CD4-positive, alpha-beta T cell (primary cell): ENCODE data around the gene ANGEL2. TPM values are rescaled to one million over a fixed set of nuclear protein-coding genes. Genes with fewer than 3 reads are reported as not detected.

ENCODE experiments used
- ATAC-seq: fragments of 200-7000 bp; cut with Tn5 transposase; one replicate; pipeline ENCODE4 v1.10.0; 2022; ENCODE audit warnings: mild to moderate bottlenecking; ENCODE audit not compliant: poor library complexity
- CTCF ChIA-PET: fragments of 350-600 bp; sonication (Branson Sonifier 250); formaldehyde crosslinking; loops from one replicate; lab custom pipeline; 2021; ENCODE audit warnings: antibody characterized with exemption, inconsistent platforms; lab: Charles Lee
- POLR2A ChIA-PET: fragments of 350-600 bp; sonication (Branson Sonifier 250); formaldehyde crosslinking; loops from one replicate; lab custom pipeline; 2021; ENCODE audit warnings: antibody characterized with exemption, inconsistent platforms; lab: Charles Lee
- DNase-seq, 14 experiments: peaks; one replicate each; pipeline ENCODE4 v3.0.0-alpha.2; 2013 to 2020; ENCODE audit warnings: mixed read lengths in 2 of 14
- H3K27ac ChIP-seq, 2 donors: one replicate each; pipeline versions ENCODE4 v1.5.1 to v1.7.0; 2013; ENCODE audit warnings: low read length in 2 of 2, low read depth in 1 of 2, mild to moderate bottlenecking in 1 of 2
- H3K27me3 ChIP-seq, 2 experiments: 1 replicate in 1 of 2; 2 replicates in 1 of 2; pipeline versions ENCODE4 v1.6.1 to v1.7.0; 2013; ENCODE audit warnings: low read length in 2 of 2, control low read depth in 1 of 2, mild to moderate bottlenecking in 1 of 2, moderate library complexity in 1 of 2; ENCODE audit not compliant: insufficient read depth in 2 of 2, control insufficient read depth in 1 of 2
- H3K36me3 ChIP-seq: one replicate; pipeline ENCODE4 v1.6.1; 2013; ENCODE audit warnings: low read length, control low read depth; ENCODE audit not compliant: insufficient read depth
- H3K4me1 ChIP-seq: one replicate; pipeline ENCODE4 v1.6.1; 2013; ENCODE audit warnings: low read length, control low read depth; ENCODE audit not compliant: insufficient read depth
- H3K4me3 ChIP-seq: one replicate; pipeline ENCODE4 v1.5.1; 2013; ENCODE audit warnings: mild to moderate bottlenecking, low read length, moderate library complexity
- H3K9me3 ChIP-seq, 2 experiments: 1 replicate in 1 of 2; 2 replicates in 1 of 2; pipeline versions ENCODE4 v1.6.1 to v1.7.0; 2013; ENCODE audit warnings: low read length in 2 of 2, mild to moderate bottlenecking in 2 of 2, control low read depth in 1 of 2, moderate library complexity in 1 of 2; ENCODE audit not compliant: control insufficient read depth in 1 of 2, insufficient read depth in 1 of 2
- H3K27ac Mint-ChIP-seq: one replicate; pipeline ENCODE4 v1.8.0; 2020; ENCODE audit warnings: mixed read lengths
- H3K27me3 Mint-ChIP-seq: one replicate; pipeline ENCODE4 v1.8.0; 2021; ENCODE audit warnings: mixed read lengths
- H3K36me3 Mint-ChIP-seq: one replicate; pipeline ENCODE4 v1.8.0; 2021; ENCODE audit warnings: low read depth, mixed read lengths
- H3K4me1 Mint-ChIP-seq: one replicate; pipeline ENCODE4 v1.8.0; 2021; ENCODE audit warnings: low read depth, mixed read lengths
- H3K4me3 Mint-ChIP-seq: one replicate; pipeline ENCODE4 v1.8.0; 2020; ENCODE audit warnings: mild to moderate bottlenecking, mixed read lengths
- H3K9me3 Mint-ChIP-seq: one replicate; pipeline ENCODE4 v1.8.0; 2020; ENCODE audit warnings: mixed read lengths
- intact Hi-C, 2 experiments: fragments of 100-400 bp; cut with DNase I in 1 of 2; cut with micrococcal nuclease in 1 of 2; formaldehyde crosslinking; loops; one replicate each; pipeline versions ENCODE4 v1.15.1 to v1.9.0; 2023 to 2025; cut with DNase I, micrococcal nuclease
- total RNA-seq, 174 experiments: library from RNA in 2 of 174; stranded (reverse) in 2 of 174; gene quantifications; one replicate each; pipeline ENCODE4 v1.2.3 and lab custom pipeline; 2021 to 2026
- TF ChIP-seq, protein P1 (sequence below): fragments of 200-600 bp; IDR thresholded peaks from one replicate; pipeline ENCODE4 v1.8.0; 2022; ENCODE audit warnings: antibody characterized with exemption, mild to moderate bottlenecking

ANGEL2 gene
- total RNA-seq, 2 experiments from 2014 or later = 53.0 to 56.2 TPM

DNA sequence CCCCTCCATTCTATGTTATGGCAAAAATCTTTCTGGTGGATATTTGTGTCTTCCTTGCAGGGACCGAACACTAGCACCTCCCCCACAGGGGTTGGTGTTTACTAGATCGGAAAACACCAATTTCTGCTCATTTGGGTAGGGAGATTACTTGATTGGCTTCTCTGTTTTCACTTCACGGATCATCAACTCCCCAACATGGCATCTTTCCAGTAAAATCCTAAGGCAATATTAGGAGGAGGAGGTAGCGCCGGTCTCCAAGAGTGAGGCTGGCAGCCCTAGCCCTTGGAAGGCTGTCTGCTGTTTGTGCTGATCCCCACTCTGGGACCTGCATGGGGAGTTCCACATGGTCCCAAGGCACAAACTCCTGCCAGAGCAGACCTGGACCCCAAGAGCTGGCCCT, 53.2 kb downstream of the ANGEL2 start:
- ChIA-PET CTCF (no interaction called here), POLR2A (no interaction called here)

DNA sequence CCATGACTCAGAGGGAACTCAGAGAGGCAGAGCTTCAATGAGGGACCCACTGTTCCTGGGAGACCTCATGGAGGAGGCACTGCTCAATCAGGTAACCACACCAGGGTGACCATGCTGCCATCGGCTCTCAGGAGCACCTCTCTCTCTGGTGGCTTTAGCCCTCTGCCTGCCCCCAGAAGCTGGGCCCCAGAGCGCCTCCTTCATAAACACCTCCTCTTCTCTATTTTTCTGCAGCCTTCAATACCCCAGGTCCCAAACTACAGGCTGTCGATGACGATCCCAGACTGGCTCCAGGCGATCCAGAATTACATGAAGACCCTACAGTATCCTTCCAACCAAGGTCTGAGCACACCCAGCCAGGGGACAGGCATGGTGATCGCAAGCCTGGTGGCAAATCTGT, 54.7 kb downstream of the ANGEL2 start:
- peaks cover 0 to 3% of the 10 kb centered on the region in 2 experiments for H3K27me3 ChIP-seq
- H3K36me3 Mint-ChIP-seq = no peaks in the 10 kb centered on the region
- CTCF ChIA-PET = no interaction called here
- peaks cover 19% of the 10 kb centered on the region for H3K27me3 Mint-ChIP-seq
- H3K4me3 ChIP-seq = no peak overlapping the region
- no peak for DNase-seq
- no peaks in the 10 kb centered on the region for H3K9me3 ChIP-seq
- H3K27ac Mint-ChIP-seq = no peak overlapping the region
- no peaks in the 10 kb centered on the region for H3K36me3 ChIP-seq
- no peaks in the 10 kb centered on the region for H3K4me1 ChIP-seq
- intact Hi-C loops = no loop called here
- H3K9me3 Mint-ChIP-seq = no peaks in the 10 kb centered on the region
- H3K4me3 Mint-ChIP-seq = no peak overlapping the region
- POLR2A ChIA-PET = no interaction called here
- ATAC-seq = no peak
- no peak overlapping the region for H3K27ac ChIP-seq
- H3K4me1 Mint-ChIP-seq = no peaks in the 10 kb centered on the region
- TF ChIP-seq, protein P1, sequence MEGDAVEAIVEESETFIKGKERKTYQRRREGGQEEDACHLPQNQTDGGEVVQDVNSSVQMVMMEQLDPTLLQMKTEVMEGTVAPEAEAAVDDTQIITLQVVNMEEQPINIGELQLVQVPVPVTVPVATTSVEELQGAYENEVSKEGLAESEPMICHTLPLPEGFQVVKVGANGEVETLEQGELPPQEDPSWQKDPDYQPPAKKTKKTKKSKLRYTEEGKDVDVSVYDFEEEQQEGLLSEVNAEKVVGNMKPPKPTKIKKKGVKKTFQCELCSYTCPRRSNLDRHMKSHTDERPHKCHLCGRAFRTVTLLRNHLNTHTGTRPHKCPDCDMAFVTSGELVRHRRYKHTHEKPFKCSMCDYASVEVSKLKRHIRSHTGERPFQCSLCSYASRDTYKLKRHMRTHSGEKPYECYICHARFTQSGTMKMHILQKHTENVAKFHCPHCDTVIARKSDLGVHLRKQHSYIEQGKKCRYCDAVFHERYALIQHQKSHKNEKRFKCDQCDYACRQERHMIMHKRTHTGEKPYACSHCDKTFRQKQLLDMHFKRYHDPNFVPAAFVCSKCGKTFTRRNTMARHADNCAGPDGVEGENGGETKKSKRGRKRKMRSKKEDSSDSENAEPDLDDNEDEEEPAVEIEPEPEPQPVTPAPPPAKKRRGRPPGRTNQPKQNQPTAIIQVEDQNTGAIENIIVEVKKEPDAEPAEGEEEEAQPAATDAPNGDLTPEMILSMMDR = no peak

More for the DNA sequence above, 53.2 kb downstream of the ANGEL2 start:
- peaks cover 12% of the 10 kb centered on the region for H3K27me3 Mint-ChIP-seq
- no peaks in the 10 kb centered on the region for H3K4me1 Mint-ChIP-seq
- intact Hi-C loops = no loop called here
- Histone ChIP-seq H3K36me3 (no peaks in the 10 kb centered on the region), H3K4me1 (no peaks in the 10 kb centered on the region), H3K27me3 (peaks cover 3 to 5% of the 10 kb centered on the region in 2 experiments), H3K27ac (no peak overlapping the region), H3K4me3 (no peak overlapping the region), H3K9me3 (no peaks in the 10 kb centered on the region)
- TF ChIP-seq, protein P1 = no peak
- DNase-seq (no peak), ATAC-seq (no peak)
- no peak overlapping the region for H3K27ac Mint-ChIP-seq
- no peak overlapping the region for H3K4me3 Mint-ChIP-seq
- no peaks in the 10 kb centered on the region for H3K36me3 Mint-ChIP-seq
- H3K9me3 Mint-ChIP-seq = no peaks in the 10 kb centered on the region

DNA sequence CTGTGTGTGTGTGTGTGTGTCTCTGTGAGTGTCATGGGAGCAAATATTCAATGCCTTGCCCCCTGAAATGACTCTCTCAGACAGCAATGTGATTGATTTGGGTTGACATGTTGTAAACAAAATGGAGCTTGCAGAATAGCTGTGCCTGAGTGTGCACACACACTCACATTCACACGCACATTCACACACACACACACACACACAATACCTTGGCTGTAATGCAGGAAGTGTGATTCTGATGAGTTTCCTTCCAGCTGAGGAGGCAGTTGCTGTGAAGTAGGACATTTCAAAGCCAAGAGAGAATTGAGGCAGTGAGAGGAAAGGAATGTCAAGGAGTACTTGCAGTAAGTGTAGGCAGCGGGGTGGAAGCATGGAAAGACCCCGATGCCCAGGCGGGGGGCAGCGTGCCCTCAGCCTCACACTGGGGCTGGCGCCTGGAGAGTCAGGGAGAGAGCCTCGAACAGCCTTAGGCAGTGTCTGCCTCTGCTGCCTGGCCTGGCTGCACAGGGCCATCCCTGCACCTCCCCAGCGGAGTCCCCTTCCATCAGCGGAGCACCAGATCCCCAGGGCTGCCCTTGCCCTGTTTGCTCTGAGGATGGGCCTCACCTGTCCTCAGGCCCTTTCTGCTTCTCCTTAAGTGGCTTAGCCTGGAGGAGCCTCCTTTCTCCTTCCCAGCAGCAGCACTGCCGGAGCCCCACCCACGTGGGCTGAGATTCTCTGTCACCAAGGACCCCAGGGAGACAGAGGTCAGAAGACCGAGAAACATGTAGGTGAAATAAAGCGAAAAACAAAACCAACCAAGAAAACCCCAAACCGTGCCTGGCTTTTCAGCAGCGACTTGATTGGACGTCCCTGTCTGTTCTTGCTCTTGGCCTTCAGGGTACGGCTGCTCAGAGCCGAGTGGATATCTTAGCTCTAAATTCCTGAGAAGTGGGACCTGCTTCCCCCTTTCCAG, 56.1 kb downstream of the ANGEL2 start:
- no peak overlapping the region for H3K4me3 Mint-ChIP-seq
- H3K27ac Mint-ChIP-seq = no peak overlapping the region
- no peak for ATAC-seq
- Histone ChIP-seq H3K4me1 (no peaks in the 10 kb centered on the region), H3K4me3 (no peak overlapping the region), H3K9me3 (no peaks in the 10 kb centered on the region), H3K36me3 (no peaks in the 10 kb centered on the region), H3K27ac (no peak overlapping the region), H3K27me3 (peaks cover 0 to 4% of the 10 kb centered on the region in 2 experiments)
- H3K9me3 Mint-ChIP-seq = no peaks in the 10 kb centered on the region
- ChIA-PET CTCF (no interaction called here), POLR2A (no interaction called here)
- intact Hi-C loops = no loop called here
- H3K27me3 Mint-ChIP-seq = peaks cover 22% of the 10 kb centered on the region
- H3K36me3 Mint-ChIP-seq = no peaks in the 10 kb centered on the region
- TF ChIP-seq, protein P1 = no peak
- no peak for DNase-seq
- no peaks in the 10 kb centered on the region for H3K4me1 Mint-ChIP-seq
